ENCODE results near the gene PEAK3.
"Not testable (repeated sequence)": the region's sequence is repeated elsewhere in the genome, so short reads cannot be mapped to it uniquely, and the experiment has no call there.

The PEAK3 gene

DNA sequence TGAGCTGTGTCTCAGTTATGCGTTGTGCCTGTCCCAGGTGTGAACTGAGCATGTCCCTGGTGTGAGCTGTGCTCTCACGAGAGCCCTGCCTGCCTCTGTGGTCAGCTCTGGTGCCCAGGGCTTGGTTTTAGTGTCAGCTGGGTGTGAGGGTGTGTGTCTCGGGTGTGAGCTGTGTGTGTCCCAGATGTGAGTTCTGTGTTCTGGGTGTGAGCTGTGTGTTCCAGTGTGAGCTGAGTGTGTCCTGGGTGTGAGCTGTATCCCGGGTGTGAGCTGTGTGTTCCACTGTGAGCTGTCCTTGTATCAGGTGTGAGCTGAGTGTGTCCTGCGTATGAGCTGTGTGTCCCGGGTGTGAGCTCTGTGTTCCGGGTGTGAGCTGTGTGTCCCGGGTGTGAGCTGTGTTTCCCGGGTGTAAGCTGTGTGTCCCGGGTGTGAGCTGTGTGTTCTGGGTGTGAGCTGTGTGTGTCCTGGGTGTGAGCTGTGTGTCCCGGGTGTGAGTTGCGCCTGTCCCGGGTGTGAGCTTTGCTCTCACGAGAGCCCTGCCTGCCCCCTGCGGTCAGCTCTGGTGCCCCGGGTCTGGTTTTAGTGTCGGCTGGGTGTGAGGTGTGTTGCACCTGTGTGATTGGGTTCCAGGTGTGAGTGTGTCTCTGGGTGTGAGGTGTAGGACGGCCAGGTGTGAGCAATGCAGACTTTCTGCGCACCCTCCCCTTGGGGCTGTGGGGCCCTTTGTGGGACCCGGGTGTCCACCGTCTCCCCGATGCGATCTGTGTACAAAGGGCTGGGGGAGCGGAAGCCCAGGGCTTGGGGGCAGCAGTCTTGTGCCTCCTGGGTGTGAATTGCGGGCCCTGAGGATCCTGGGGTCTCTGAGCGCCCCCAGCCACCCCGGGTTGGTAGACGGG, 7.1 kb upstream of the PEAK3 start:
- DNase-seq (ENCODE audit: low spot score) = no peak

DNA sequence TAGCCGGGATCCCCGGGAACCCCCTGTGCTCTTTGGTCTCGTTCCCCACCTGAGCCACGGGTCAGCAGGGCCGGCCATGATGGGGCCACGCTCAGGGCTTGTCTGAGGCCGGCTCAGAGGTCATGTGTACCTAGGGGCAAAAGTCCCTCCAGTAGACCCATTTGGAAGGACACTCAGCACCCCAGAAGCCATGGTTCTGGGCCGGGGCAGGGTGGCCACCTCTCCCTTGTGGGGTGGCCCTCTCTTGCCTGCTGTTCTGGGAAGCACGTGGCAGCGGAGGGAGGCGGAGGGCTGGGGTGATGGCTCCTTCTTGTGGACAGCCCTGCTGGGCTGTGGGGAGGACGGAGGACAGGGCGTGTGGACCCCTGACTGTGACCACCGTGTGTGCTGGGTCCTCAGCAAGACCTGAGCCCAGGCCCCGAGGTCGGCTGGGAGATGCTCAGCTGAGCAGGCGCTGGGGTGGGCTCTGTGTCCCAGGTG, 6.4 kb upstream of the PEAK3 start:
- no peak for DNase-seq (ENCODE audit: low spot score)

DNA sequence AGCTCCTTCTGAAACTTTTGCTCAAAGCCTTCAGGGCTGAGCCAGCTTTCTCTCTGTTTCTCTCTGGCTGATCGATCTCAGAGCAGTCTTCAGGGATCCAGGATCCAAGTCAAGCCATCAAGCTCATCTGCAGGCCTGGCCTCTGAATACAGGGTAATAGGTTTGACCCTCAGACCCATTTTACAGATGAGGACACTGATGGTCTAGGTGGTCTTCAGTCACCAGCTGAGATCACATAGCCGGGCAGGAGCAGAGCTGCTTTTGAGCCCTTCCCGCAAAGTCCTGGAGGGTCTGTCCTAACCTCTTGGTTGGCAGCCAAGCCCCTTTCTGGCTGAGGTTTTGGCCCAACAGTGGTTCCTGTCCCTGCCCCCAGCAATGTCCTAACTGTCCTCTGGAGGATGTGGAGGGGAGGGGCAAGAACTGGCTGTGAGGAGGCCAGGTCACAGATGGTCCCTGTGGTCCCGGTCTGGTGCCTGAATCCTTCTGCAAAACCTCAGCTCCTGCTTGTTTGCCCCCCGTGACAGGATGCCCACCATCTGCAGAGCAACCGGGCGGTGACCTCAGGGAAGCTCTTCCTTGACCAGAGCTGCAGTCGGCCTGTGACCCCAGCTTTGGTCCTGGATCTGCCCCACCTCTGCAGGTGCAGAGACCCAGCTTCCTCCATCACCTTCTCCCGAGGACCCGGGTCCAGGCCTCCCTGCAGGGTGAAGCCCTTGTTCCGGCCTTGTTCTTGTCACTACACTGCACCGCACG, 5.8 kb upstream of the PEAK3 start:
- DNase-seq (ENCODE audit: low spot score) = no peak

DNA sequence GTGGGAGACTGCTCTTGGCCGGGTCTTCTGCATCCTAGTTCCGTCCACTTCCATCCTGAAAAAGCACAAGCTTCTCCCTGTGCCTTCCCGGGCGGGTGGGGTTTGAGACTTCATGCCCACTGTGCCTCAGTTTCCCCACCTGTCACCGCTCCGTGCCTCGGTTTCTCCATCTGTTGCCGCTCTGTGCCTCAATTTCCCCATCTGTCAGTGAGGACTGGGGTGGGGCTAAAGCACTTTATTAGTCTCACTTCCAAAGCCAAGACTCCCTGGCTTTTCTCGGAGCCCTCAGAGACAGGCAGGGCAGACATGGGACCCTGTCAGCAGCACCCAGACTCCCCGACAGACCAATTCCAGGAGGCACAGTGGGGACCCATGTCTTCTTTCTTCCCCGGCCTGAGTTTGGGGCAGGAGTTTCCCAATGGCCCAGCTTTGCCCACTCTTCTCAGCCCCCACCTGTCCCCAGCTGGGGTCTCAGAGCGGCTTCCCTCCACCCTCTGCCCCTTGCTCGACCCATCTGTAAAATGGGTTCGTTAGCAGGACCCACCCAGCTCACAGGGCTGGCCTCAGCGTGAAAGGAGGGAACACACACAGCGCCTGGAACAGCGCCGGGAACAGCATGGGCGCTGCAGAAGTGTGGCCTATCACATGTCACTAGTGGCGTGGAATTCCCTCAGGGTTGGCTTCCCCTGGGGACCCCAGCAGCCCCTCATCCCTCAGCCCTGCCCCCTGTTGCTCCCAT, 4.6 kb upstream of the PEAK3 start:
- no peak for DNase-seq (ENCODE audit: low spot score)

DNA sequence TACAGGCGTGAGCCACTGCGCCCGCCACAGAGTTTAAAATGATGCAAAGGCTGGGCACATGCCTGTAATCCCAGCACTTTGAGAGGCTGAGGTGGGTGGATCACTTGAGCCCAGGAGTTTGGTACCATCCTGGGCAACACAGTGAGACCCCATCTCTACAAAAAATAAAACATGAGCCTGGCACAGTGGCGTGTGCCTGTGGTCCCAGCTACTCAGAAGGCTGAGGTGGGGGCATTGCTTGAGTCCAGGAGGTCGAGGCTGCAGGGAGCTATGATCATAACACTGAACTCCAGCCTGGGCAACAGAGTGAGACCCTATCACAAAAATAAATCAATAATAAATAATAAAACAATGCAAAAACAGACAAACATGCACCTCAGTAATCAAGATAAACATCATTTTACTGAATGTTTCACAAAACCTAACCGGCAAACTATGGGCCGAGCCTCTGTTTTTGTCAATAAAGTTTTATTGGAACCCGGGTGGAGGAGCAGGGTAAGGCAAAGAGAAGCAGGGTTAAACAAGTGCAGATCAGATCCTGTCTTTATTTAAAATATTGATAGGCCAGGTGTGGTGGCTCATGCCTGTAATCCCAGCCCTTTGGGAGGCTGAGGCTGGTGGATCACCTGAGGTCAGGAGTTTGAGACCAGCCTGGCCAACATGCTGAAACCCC, 2.0 kb upstream of the PEAK3 start:
- no peak for DNase-seq (ENCODE audit: low spot score)

DNA sequence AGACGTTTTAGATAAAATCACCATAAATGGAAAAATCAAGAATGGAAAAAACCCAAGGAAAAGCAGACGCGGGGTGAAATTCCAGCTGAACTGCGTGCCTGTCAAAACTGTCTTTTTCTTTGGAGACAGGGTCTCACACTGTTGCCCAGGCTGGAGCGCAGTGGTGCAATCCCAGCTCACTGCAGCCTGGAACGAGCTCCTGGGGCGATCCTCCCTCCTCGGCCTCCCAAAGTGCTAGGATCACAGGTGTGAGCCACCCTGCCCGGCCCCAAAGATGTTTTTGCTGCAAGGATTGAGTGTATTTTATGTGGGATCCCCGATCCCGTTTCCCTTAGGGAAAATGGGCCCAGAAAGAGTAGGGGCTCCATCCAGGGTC, 875 bp upstream of the PEAK3 start:
- no peak for DNase-seq (ENCODE audit: low spot score)

DNA sequence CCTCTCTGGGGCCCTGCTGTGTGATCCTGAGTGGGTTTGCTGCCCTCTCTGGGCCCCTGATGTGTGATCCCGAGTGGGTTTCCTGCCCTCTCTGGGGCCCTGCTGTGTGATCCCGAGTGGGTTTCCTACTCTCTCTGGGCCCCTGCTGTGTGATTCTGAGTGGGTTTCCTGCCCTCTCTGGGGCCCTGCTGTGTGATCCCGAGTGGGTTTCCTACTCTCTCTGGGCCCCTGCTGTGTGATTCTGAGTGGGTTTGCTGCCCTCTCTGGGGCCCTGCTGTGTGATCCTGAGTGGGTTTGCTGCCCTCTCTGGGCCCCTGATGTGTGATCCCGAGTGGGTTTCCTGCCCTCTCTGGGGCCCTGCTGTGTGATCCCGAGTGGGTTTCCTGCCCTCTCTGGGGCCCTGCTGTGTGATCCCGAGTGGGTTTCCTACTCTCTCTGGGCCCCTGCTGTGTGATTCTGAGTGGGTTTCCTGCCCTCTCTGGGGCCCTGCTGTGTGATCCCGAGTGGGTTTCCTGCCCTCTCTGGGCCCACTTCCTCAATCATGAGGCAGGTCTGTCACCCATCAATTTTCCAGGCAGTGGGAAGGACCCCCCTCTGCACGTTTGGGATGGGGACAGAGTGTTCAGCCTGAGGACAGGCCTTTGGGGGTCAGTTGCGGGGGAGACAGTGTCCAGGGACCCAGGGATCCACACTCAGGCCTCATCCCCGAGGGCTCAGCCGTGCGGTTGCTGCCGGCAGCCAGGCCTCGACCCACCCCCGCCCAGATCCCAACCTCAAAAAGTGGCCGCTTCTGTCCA, 512 bp downstream of the PEAK3 start:
- not testable (repeated sequence) for DNase-seq (ENCODE audit: low spot score)

DNA sequence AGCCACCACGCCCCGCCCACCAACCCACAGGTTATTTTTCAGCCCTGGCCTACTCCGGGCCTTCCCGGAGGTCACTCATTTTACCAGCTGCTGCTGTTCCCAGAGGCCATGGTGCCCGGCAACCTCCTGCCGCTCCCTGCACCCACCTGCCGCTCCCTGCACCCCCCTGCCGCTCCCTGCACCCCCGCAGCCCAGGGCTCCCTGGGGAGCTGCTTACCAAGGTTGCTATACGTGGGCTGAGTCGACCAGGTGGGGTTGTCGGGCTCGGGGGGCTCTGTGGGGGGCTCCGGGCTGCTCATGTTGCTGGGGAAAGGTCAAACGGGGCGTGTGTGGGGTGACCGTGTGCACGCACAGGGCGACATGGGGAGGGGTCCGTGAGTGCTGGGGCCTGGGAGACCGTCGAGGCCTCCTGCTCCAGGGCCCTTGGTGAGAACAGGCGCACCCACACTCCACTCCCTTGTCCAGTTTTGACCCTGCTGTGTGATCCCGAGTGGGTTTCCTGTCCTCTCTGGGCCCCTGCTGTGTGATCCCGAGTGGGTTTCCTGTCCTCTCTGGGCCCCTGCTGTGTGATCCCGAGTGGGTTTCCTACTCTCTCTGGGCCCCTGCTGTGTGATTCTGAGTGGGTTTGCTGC, 1.2 kb downstream of the PEAK3 start:
- DNase-seq (ENCODE audit: low spot score) = no peak

DNA sequence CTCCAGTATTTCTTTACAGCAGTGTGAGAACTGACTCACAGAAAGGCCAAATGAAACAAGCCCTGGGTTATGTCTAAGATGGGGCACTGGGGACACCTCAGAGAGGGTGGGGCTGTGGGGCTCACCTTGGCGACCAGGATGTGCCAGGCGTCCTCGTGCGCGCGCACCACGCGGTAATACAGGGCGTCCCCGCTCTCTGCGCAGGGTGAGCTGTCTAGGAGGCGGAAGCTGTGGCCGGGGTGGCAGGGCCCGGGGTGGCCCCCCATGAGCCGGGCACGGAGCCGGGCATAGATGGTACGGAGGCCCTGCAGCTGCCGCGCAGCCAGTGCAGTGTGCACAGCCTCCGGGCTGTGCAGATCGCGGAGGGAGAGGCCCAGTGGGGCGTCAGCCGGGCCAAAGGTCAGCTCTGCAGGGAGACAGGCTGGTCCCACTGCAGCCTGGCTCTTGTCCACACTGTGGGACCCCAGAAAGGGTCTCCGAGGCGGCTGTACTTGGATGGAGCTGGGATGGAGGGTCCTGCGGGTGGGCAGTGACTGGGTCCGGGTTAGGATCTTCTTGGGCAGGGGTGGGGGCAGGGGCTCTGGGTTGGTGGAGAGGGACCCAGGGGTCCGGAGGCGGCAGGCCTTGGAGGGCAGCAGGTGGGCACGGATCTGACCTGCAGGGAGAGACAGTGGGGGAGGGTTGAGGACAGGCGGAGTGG, 3.4 kb downstream of the PEAK3 start:
- DNase-seq (ENCODE audit: low spot score) = no peak

DNA sequence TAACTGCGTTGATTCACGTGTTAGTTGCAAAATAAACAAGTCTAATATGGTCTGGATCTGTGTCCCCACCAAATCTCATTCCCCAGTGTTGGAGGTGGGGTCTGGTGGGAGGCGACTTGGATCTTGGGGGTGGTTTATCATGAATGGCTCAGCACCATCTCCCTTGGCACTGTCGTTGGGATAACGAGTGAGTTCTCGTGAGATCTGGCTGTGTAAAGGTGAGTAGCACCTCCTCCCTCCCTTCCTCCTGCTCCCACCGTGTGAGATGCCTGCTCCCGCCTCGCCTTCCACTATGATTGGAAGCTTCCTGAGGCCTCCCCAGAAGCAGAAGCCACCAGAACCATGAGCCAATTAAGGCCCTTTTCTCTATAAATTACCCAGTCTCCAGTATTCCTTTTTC, 4.8 kb downstream of the PEAK3 start:
- no peak for DNase-seq (ENCODE audit: low spot score)

DNA sequence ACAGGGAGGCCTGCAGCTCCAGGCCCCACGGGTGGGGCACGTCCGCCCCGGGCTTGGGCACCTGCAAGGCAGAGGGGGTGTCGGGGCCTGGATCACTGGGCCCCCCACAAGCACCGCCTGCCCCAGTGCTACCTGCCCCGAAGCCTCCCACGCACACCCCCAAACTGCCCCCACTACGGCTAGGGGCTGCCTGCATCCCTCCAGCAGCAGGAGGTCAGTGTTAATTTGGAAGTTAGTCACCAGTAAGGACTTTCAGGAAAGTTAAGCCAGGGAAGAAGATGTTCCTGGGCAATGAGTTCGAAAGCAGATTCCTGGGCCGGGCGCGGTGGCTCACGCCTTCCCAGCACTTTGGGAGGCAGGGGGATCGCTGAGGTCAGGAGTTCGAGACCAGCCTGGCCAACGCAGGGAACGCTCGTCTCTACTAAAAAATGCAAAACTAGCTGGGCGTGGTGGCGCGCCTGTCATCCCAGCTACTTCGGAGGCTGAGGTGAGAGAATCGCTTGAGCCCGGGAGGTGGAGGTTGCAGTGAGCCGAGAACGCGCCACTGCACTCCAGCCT, 5.5 kb downstream of the PEAK3 start:
- no peak for DNase-seq (ENCODE audit: low spot score)

DNA sequence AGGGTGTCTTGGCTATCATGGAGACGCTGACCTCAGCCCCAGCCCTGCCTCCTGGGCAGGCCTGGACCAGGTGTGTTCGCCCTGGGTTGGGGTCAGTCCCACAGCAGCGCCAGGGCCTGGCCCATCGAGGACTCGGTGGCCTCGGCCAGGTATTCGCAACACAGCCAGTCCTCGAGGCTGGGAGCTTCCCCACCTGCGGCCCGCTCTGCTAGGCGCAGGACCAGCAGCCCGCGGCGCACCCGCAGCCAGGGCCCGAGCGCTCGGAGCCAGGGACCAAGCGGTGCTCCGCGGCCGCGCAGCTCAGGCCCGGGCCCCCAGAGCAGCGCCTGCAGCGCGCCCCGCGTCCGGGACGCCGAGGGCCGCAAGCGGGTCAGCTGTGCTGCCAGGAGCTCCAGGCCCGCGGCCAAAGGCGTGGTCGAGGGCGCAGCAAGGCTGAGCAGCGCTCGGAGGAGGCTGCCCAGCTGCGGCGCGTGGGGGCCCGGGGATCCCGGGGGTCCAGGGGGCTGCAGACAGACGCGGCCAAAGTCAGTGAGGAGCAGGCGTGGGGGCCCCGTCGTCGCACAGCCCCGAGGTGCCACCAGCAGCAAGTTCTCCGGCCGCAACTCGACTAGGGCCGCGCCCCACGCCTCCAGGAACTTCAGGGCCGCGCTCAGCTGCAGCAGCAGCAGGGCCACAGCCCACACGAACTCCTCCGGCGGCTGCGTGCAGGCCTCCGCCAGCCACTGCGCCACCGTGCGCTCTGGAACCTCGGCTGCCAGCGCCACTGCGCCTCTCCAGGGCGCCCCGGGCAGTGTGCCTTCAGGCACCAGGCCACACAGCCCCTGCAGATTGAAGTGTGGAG, 6.2 kb downstream of the PEAK3 start:
- no peak for DNase-seq (ENCODE audit: low spot score)

DNA sequence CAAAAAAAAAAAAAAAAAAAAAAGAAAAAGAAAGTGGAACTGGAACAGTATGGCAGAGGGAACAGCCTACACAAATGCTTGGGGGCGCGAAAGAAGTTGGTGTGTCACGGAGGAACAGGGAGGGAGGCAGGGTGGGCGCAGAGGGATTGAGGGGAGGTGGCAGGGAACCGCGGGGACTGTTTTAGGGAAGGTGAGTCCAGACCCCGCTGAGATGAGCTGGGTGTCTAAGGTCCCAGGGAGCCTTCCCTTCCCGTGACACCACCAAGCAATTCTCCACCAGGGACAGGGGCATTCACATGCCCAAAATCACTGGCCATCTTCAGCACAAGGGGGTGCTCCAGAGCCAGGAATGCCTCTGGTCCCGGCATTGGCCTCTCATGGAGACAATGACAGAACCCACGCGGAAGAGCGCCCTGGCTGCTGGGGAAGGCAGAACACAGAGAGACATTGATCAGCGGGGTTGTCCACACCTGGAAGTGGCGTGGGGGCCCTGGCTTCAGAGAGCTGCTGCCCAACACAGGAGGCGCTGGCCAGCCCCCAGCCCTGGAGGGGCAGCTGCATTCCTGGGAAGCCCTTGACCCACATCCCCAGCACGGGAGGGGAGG, 6.9 kb downstream of the PEAK3 start:
- no peak for DNase-seq (ENCODE audit: low spot score)

DNA sequence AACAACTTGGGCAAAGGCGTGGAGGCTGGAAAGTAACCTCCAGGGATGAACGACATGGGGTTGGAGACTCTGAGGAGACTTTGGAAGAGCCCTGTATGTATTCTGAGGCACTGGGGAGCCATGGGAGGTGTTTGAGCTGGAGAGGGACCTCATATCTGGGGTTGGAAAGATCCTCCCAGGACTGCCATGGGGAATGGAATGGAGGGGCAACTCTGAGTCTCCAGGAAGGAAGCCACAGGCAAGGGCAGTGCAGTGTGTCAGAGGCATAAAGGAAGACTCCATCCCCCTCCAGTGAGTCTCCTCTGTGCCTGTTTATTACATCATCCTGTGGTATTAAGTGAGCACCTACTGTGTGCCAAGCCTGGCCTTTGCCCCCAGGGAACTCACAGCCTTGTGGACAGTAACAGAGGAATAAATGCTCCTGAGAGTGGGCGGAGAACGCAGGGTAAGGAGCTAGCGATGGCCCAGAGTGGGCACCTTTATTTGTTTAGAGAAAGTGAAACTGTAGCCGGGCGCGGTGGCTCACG, 7.7 kb downstream of the PEAK3 start:
- no peak for DNase-seq (ENCODE audit: low spot score)

DNA sequence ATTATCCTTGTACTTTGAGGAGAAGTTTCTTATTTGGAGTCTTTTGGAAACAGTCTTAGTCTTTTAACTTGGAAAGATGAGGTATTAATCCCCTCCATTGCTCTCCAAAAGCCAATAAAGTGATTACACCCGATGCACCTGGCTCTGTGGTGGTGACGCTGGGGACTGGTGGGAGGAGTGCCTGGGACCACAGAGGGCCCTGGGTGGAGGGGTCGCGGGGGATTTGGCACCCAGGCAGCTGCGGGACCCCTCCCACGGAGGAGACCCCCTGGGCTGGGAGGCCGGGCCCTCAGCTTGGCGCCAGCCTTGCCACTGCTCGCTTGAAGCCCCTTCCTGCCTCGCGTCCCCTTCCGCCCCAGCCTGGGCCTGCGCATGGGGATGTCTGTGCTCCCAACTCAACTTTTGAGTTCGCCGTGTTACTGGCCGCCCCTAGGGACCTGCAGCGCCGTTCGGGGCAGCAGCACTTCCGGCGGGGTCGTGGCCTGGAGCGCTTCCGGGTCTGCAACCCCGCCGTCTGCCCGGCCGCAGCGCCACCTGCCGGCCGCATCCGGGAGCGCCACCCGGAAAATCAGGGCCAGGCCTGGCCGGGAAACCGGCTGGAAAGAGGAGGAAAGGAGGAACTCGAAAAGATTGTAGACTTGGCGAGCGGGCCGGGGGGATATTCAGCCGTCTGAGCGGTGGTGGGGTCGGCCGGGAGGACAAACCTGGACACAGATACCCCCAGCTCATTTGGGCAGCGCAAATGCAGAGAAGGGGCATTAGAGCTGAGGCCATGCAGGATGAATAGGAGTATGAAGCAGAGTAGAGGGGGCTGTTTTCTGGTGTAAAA, 8.4 kb downstream of the PEAK3 start:
- peak; percentile 73 for DNase-seq (ENCODE audit: low spot score)

DNA sequence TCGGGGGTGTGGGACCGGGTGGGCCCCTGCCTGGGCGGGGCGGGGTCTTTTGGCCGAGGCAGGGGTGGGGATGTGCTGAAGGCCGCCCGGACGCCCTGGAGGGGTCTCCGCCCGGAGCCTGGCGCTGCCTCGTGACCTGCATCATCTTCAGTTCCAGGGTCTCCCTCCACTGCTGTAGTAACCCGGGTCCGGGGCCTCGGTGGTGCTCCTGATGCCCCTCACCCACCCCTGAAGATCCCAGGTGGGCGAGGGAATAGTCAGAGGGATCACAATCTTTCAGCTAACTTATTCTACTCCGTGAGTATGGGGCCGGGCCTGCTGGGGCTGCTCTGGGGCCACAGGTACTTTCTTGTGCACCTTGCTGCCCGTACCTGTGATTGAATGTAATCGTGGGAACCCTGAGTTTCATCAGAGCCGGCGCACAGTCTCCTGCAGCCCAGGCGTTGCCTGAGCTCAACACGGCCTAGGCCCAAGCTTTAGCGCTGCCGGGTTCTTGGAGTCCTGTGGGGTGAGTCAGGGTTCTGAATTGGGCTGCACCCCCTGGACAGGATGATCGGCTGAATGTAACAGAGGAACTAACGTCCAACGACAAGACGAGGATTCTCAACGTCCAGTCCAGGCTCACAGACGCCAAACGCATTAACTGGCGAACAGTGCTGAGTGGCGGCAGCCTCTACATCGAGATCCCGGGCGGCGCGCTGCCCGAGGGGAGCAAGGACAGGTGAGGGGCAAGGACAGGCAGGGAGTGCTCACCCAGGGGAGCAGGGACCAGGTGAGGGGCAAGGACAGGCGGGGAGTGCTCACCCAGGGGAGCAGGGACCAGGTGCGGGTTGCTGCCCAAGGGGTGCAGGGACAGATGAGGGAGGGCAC, 10.5 kb downstream of the PEAK3 start:
- no peak for DNase-seq (ENCODE audit: low spot score)
